HepG2 (cell line): ENCODE results near the gene ZDHHC14. TPM values are rescaled to one million over a fixed set of nuclear protein-coding genes. Genes with fewer than 3 reads are reported as not detected.

Source experiments
- ATM ChIP-seq: fragments of 450-650 bp; IDR thresholded peaks from 2 replicates; pipeline ENCODE4 v1.7.1; 2017; ENCODE audit warnings: mild to moderate bottlenecking, borderline replicate concordance
- BCLAF1 ChIP-seq: fragments of 450-650 bp; IDR thresholded peaks from 2 replicates; pipeline ENCODE4 v1.6.1; 2017; ENCODE audit warnings: mild to moderate bottlenecking
- BRD4 ChIP-seq: sonication (generic); formaldehyde crosslinking; IDR thresholded peaks from 2 replicates; pipeline ENCODE4 v1.4.0; 2020; ENCODE audit warnings: missing genetic modification reagents
- FOXK1 ChIP-seq: sonication (generic); formaldehyde crosslinking; IDR thresholded peaks from 2 replicates; pipeline ENCODE4 v1.4.0; 2020; ENCODE audit warnings: low read depth, missing genetic modification reagents, borderline replicate concordance
- FOXO4 ChIP-seq: sonication (generic); formaldehyde crosslinking; conservative IDR thresholded peaks from 2 replicates; pipeline ENCODE4 v1.8.1; 2023; ENCODE audit warnings: missing genetic modification reagents
- HNF4A ChIP-seq: sonication (generic); formaldehyde crosslinking; IDR thresholded peaks from 2 replicates; pipeline ENCODE4 v1.4.0; 2020; ENCODE audit warnings: missing genetic modification reagents
- HOMEZ ChIP-seq: IDR thresholded peaks from 2 replicates; pipeline ENCODE4 v1.6.1; 2016; ENCODE audit warnings: low read depth
- IRF1 ChIP-seq: sonication (generic); formaldehyde crosslinking; IDR thresholded peaks from 2 replicates; pipeline ENCODE4 v1.4.0; 2020; ENCODE audit warnings: low read depth, mild to moderate bottlenecking, missing genetic modification reagents
- NONO ChIP-seq, 2 experiments: fragments of 450-650 bp in 1 of 2; sonication (generic) in 1 of 2; formaldehyde crosslinking in 1 of 2; IDR thresholded peaks in 1 of 2; conservative IDR thresholded peaks in 1 of 2; 2 replicates each; pipeline versions ENCODE4 v1.6.1 to v1.8.0; 2017 to 2022; ENCODE audit warnings: mild to moderate bottlenecking in 1 of 2, missing genetic modification reagents in 1 of 2, moderate library complexity in 1 of 2
- SNAPC5 ChIP-seq: sonication (generic); formaldehyde crosslinking; IDR thresholded peaks from 2 replicates; pipeline ENCODE4 v1.8.1; 2023; ENCODE audit warnings: mild to moderate bottlenecking, missing genetic modification reagents, borderline replicate concordance
- SP4 ChIP-seq: sonication (generic); formaldehyde crosslinking; IDR thresholded peaks from 2 replicates; pipeline ENCODE4 v1.8.1; 2023; ENCODE audit warnings: mild to moderate bottlenecking, missing genetic modification reagents
- TOPORS ChIP-seq: sonication (generic); formaldehyde crosslinking; IDR thresholded peaks from 2 replicates; pipeline ENCODE4 v1.8.0; 2023; ENCODE audit warnings: mild to moderate bottlenecking, missing genetic modification reagents
- ZBTB34 ChIP-seq: sonication (generic); formaldehyde crosslinking; IDR thresholded peaks from 2 replicates; pipeline ENCODE4 v1.8.0; 2022; ENCODE audit warnings: mild to moderate bottlenecking, missing genetic modification reagents
- ZNF235 ChIP-seq: sonication (generic); formaldehyde crosslinking; IDR thresholded peaks from 2 replicates; pipeline ENCODE4 v1.8.1; 2023; ENCODE audit warnings: mild to moderate bottlenecking, missing genetic modification reagents, borderline replicate concordance
- ZNF383 ChIP-seq: sonication (generic); formaldehyde crosslinking; IDR thresholded peaks from 2 replicates; pipeline ENCODE4 v1.4.0; 2020; ENCODE audit warnings: missing genetic modification reagents, mild to moderate bottlenecking, borderline replicate concordance
- ZNF713 ChIP-seq: sonication (generic); formaldehyde crosslinking; IDR thresholded peaks from 2 replicates; pipeline ENCODE4 v1.4.0; 2020; ENCODE audit warnings: mild to moderate bottlenecking, missing genetic modification reagents
- polyA plus RNA-seq, 8 experiments: library from polyadenylated mRNA; depleted of rRNA in 3 of 8; stranded (reverse) in 7 of 8; unstranded in 1 of 8; fragments of >200 nt; fragmentation: Illumina TruSeq in 4 of 8; extraction: Trizol in 4 of 8; gene quantifications; 2 replicates each; pipeline versions ENCODE4 v1.2.1 to v1.2.3, GENCODE V29; 2011 to 2016; ENCODE audit warnings: low read depth in 4 of 8, missing spikeins in 1 of 8, mixed read lengths in 1 of 8; ENCODE audit not compliant: insufficient read depth in 1 of 8
- total RNA-seq, 5 experiments: library from RNA; depleted of rRNA; stranded (reverse); fragments of >200 nt; fragmentation: Illumina TruSeq; extraction: Trizol; gene quantifications; 2 replicates each; pipeline ENCODE4 v1.2.3, GENCODE V29; 2016; ENCODE audit warnings: low read depth in 1 of 5

Gene ZDHHC14
- total and polyA plus RNA-seq, 2 of the 13 experiments (the other 11 are each of a cell fraction or from before 2014, with no cell fraction given) = 3.7 to 9.5 TPM

- TF ChIP-seq BCLAF1 (no peak), ZNF235 (CRISPR knock-in tag) (no peak), SNAPC5 (no peak), ZNF383 (no peak), ZBTB34 (0 out of 2 replicates have a peak, but pooled peaks have one; percentile 43), ATM (no peak), SP4 (CRISPR knock-in tag) (no peak), BRD4 (CRISPR knock-in tag) (no peak), HNF4A (CRISPR knock-in tag) (peak; percentile 20; the same call in 1 of the 2 replicates), HOMEZ (CRISPR knock-in tag) (0 out of 2 replicates have a peak, but pooled peaks have one; percentile 21), NONO (IDR thresholded peaks at IDR 0.05) (no peak), NONO (CRISPR knock-in tag; conservative IDR thresholded peaks at IDR 0.05) (no peak), IRF1 (no peak), ZNF713 (CRISPR knock-in tag) (no peak), FOXO4 (CRISPR knock-in tag) (no peak), FOXK1 (no peak), TOPORS (no peak)
Observed at GRCh38 chr6:157535340-157536222, 154.6 kb downstream of the ZDHHC14 start (continued).
